HCT116 (cell line): ENCODE data around the gene SRRD. TPM values are rescaled to one million over a fixed set of nuclear protein-coding genes. Genes with fewer than 3 reads are reported as not detected.

Experiments used
- ATAC-seq: fragments of 200-7000 bp; cut with Tn5 transposase; 2 replicates; pipeline ENCODE4 v1.9.1; 2020; ENCODE audit warnings: mild to moderate bottlenecking, moderate library complexity
- BruUV-seq: library from RNA; stranded (reverse); fragments of 400-500 nt; replicated peaks from 2 replicates; lab custom pipeline; 2021; lab: Mats Ljungman, UMichigan
- CTCF ChIA-PET: fragments of 300-600 bp; sonication (Branson Sonifier 250); formaldehyde crosslinking; loops from one replicate; lab custom pipeline; 2021; ENCODE audit warnings: antibody characterized with exemption; lab: Charles Lee
- POLR2A ChIA-PET: fragments of 300-600, 350-600 bp; sonication (Branson Sonifier 250); formaldehyde crosslinking; loops from one replicate; lab custom pipeline; 2021; ENCODE audit warnings: antibody characterized with exemption; lab: Charles Lee
- RAD21 ChIA-PET, 2 experiments: fragments of 300-600 bp; sonication (Branson Sonifier 250); formaldehyde crosslinking; loops; one replicate each; lab custom pipeline; 2023; ENCODE audit warnings: low total read pairs in 2 of 2; ENCODE audit not compliant: uncharacterized antibody in 2 of 2, unreplicated experiment in 2 of 2, low non-redundant PET in 1 of 2; lab: Charles Lee
- DNase-seq: peaks from one replicate; pipeline ENCODE4 v3.0.0-alpha.2; 2010; ENCODE audit warnings: low read depth, low spot score
- H2AFZ ChIP-seq: fragments of 200-600 bp; shearing (Covaris generic), sonication (generic); 2 replicates; pipeline ENCODE4 v1.6.1; 2017; ENCODE audit warnings: low read depth, mixed run types, mixed read lengths, antibody characterized with exemption, low read length; ENCODE audit not compliant: poor library complexity, severe bottlenecking
- H3K27ac ChIP-seq: 2 replicates; pipeline ENCODE4 v1.5.1; 2012; ENCODE audit warnings: low read depth, low read length
- H3K27me3 ChIP-seq: fragments of 200-600 bp; sonication (generic); 2 replicates; pipeline ENCODE4 v1.6.1; 2016; ENCODE audit warnings: mixed run types, low read length, mixed read lengths; ENCODE audit not compliant: insufficient read depth
- H3K36me3 ChIP-seq, 2 experiments: fragments of 200-500 bp in 1 of 2; fragments of 200-600 bp in 1 of 2; sonication (Bioruptor generic) in 1 of 2; sonication (generic) in 1 of 2; 2 replicates each; pipeline versions ENCODE4 v1.5.1 to v1.6.1; 2014 to 2016; ENCODE audit warnings: low read length in 2 of 2, inconsistent platforms in 1 of 2, mixed read lengths in 1 of 2, mixed run types in 1 of 2; ENCODE audit not compliant: insufficient read depth in 2 of 2, control insufficient read depth in 1 of 2
- H3K4me1 ChIP-seq, 2 experiments: fragments of 200-600 bp in 1 of 2; sonication (generic) in 1 of 2; 2 replicates each; pipeline versions ENCODE4 v1.5.1 to v1.6.1; 2012 to 2017; ENCODE audit warnings: low read length in 2 of 2, inconsistent platforms in 1 of 2, mild to moderate bottlenecking in 1 of 2, mixed read lengths in 1 of 2, mixed run types in 1 of 2, moderate library complexity in 1 of 2; ENCODE audit not compliant: insufficient read depth in 2 of 2, control insufficient read depth in 1 of 2
- H3K4me2 ChIP-seq: fragments of 200-600 bp; sonication (generic); 2 replicates; pipeline ENCODE4 v1.6.1; 2017; ENCODE audit warnings: mixed run types, low read length, mixed read lengths
- H3K4me3 ChIP-seq, 2 experiments: fragments of 200-600 bp in 1 of 2; sonication (generic) in 1 of 2; replicated peaks in 1 of 2; 2 replicates each; pipeline ENCODE4 v1.5.1; 2011 to 2016; ENCODE audit warnings: low read length in 2 of 2, control low read depth in 1 of 2, low read depth in 1 of 2, mild to moderate bottlenecking in 1 of 2, mixed read lengths in 1 of 2, mixed run types in 1 of 2
- H3K79me2 ChIP-seq: fragments of 200-600 bp; sonication (generic); 2 replicates; pipeline ENCODE4 v1.6.1; 2017; ENCODE audit warnings: mild to moderate bottlenecking, mixed run types, low read length, moderate library complexity, mixed read lengths; ENCODE audit not compliant: insufficient read depth
- H3K9ac ChIP-seq: fragments of 200-600 bp; sonication (generic); 2 replicates; pipeline ENCODE4 v1.6.1; 2016; ENCODE audit warnings: low read length, mixed read lengths
- H3K9me2 ChIP-seq: fragments of 200-600 bp; sonication (generic), shearing (Covaris generic); 2 replicates; pipeline ENCODE4 v1.6.1; 2017; ENCODE audit warnings: mixed run types, mild to moderate bottlenecking, moderate library complexity; ENCODE audit not compliant: insufficient read depth
- H3K9me3 ChIP-seq, 2 experiments: fragments of 200-500 bp in 1 of 2; fragments of 200-600 bp in 1 of 2; sonication (Bioruptor generic) in 1 of 2; sonication (generic) in 1 of 2; 2 replicates each; pipeline ENCODE4 v1.6.1; 2014 to 2017; ENCODE audit warnings: low read length in 2 of 2, mixed read lengths in 2 of 2, inconsistent platforms in 1 of 2, low read depth in 1 of 2, mild to moderate bottlenecking in 1 of 2, mixed run types in 1 of 2, moderate library complexity in 1 of 2; ENCODE audit not compliant: control insufficient read depth in 1 of 2, insufficient read depth in 1 of 2
- H4K20me1 ChIP-seq: fragments of 200-600 bp; sonication (generic), shearing (Covaris generic); 2 replicates; pipeline ENCODE4 v1.6.1; 2017; ENCODE audit warnings: mixed run types, mild to moderate bottlenecking, moderate library complexity; ENCODE audit not compliant: insufficient read depth
- ATF3 ChIP-seq: IDR thresholded peaks from 2 replicates; pipeline ENCODE4 v1.6.1; 2012
- CEBPB ChIP-seq: IDR thresholded peaks from 2 replicates; pipeline ENCODE4 v1.6.1; 2012; ENCODE audit warnings: low read depth
- EZH2 ChIP-seq: fragments of 200-600 bp; sonication (generic); IDR thresholded peaks from 2 replicates; pipeline ENCODE4 v1.6.1; 2017; ENCODE audit warnings: antibody characterized with exemption, mixed run types
- FOSL1 ChIP-seq: IDR thresholded peaks from 2 replicates; pipeline ENCODE4 v1.6.1; 2012; ENCODE audit warnings: low read depth
- JUND ChIP-seq: IDR thresholded peaks from 2 replicates; pipeline ENCODE4 v1.6.1; 2012
- MAX ChIP-seq: IDR thresholded peaks from 2 replicates; pipeline ENCODE4 v1.6.1; 2012
- POLR2A ChIP-seq: IDR thresholded peaks from 2 replicates; pipeline ENCODE4 v1.7.0; 2011; ENCODE audit warnings: borderline replicate concordance; ENCODE audit not compliant: insufficient read depth, insufficient read length; ENCODE audit errors: extremely low read depth
- RAD21 ChIP-seq: IDR thresholded peaks from 2 replicates; pipeline ENCODE4 v1.6.1; 2012; ENCODE audit warnings: low read depth, mild to moderate bottlenecking
- REST ChIP-seq: IDR thresholded peaks from 2 replicates; pipeline ENCODE4 v1.6.1; 2012; ENCODE audit warnings: low read depth
- SIN3A ChIP-seq: IDR thresholded peaks from 2 replicates; pipeline ENCODE4 v1.6.1; 2012; ENCODE audit warnings: low read depth
- SP1 ChIP-seq: IDR thresholded peaks from 2 replicates; pipeline ENCODE4 v1.6.1; 2012; ENCODE audit warnings: low read depth
- SRF ChIP-seq: IDR thresholded peaks from 2 replicates; pipeline ENCODE4 v1.6.1; 2012; ENCODE audit warnings: low read depth
- TCF7L2 ChIP-seq: IDR thresholded peaks from 2 replicates; pipeline ENCODE4 v1.7.0; 2011; ENCODE audit warnings: borderline replicate concordance, inconsistent platforms; ENCODE audit not compliant: insufficient read depth, insufficient read length; ENCODE audit errors: extremely low read depth
- YY1 ChIP-seq: IDR thresholded peaks from 2 replicates; pipeline ENCODE4 v1.6.1; 2011; ENCODE audit warnings: low read length, low read depth, moderate library complexity, mild to moderate bottlenecking; ENCODE audit not compliant: insufficient replicate concordance; ENCODE audit errors: extremely low read depth
- ZNF274 ChIP-seq: fragments of 200-500 bp; sonication (Bioruptor generic); IDR thresholded peaks from 2 replicates; pipeline ENCODE4 v1.6.1; 2014; ENCODE audit warnings: mild to moderate bottlenecking, low read depth, low read length, inconsistent platforms
- intact Hi-C: fragments of 100-400 bp; cut with micrococcal nuclease; formaldehyde crosslinking; loops from 2 replicates; pipeline ENCODE4 v1.10.0; 2022
- total RNA-seq: library from RNA; stranded (reverse); gene quantifications from one replicate; pipeline ENCODE4 v1.2.1, GENCODE V29; 2021; ENCODE audit not compliant: unreplicated experiment

Gene SRRD
- total RNA-seq, 1 experiment from 2014 or later: 30.4 TPM

GRCh38 chr22:26474682-26475081 is 9.0 kb upstream of the SRRD start:
- Histone ChIP-seq H3K4me3 (no peak overlapping the region), H3K79me2 (peaks cover under 1% of the 10 kb centered on the region), H4K20me1 (no peaks in the 10 kb centered on the region), H3K36me3 (peaks cover 42 to 44% of the 10 kb centered on the region in 2 experiments), H3K9ac (no peak overlapping the region), H3K27me3 (no peaks in the 10 kb centered on the region), H2AFZ (no peak overlapping the region), H3K9me2 (no peaks in the 10 kb centered on the region), H3K27ac (no peak overlapping the region), H3K4me2 (no peak overlapping the region), H3K9me3 (no peaks in the 10 kb centered on the region), H3K4me1 (peaks cover 0 to 18% of the 10 kb centered on the region in 2 experiments; a peak in 2 of 4 replicates)
- POLR2A ChIA-PET: interaction anchor here (1.9 kb wide), 1 partner anchor 9 kb away, joined by 4 read pairs; the partner anchor contains the start of genes HPS4 and SRRD
- CTCF ChIA-PET: no interaction called here
- no peak for TF ChIP-seq JUND
- TF ChIP-seq ZNF274: no peak
- TF ChIP-seq SP1: no peak
- TF ChIP-seq ATF3: no peak
- TF ChIP-seq SIN3A: no peak
- intact Hi-C loops: no loop called here
- ATAC-seq (no peak), DNase-seq (no peak)
- RAD21 ChIA-PET: no interaction called here
- BruUV-seq: no TSS peak

GRCh38 chr22:26476705-26477340 is 6.9 kb upstream of the SRRD start:
- ChIA-PET POLR2A (no interaction called here), CTCF (no interaction called here), RAD21 (no interaction called here)
- DNase-seq (no peak), ATAC-seq (no peak)
- Histone ChIP-seq H3K79me2 (peaks cover 22% of the 10 kb centered on the region), H3K9me3 (no peaks in the 10 kb centered on the region), H3K4me1 (peaks cover 0 to 10% of the 10 kb centered on the region in 2 experiments; a peak in 2 of 4 replicates), H3K36me3 (peaks cover 29 to 30% of the 10 kb centered on the region in 2 experiments), H4K20me1 (no peaks in the 10 kb centered on the region), H3K9ac (no peak overlapping the region), H3K9me2 (no peaks in the 10 kb centered on the region), H2AFZ (no peak overlapping the region)
- intact Hi-C loops: no loop called here
- no peak for TF ChIP-seq MAX
- no peak for TF ChIP-seq CEBPB
- TF ChIP-seq EZH2: no peak
- no peak for TF ChIP-seq REST
- TF ChIP-seq FOSL1: no peak
- no peak for TF ChIP-seq TCF7L2
- TF ChIP-seq POLR2A: no peak
- TF ChIP-seq YY1: no peak
- no peak for TF ChIP-seq RAD21
- no peak for TF ChIP-seq ATF3
- TF ChIP-seq SRF: no peak
- TF ChIP-seq, all 23 proteins: peak for 0
- no TSS peak for BruUV-seq
- Histone ChIP-seq H3K4me2 (no peak overlapping the region), H3K4me3 (no peak overlapping the region), H3K27ac (no peak overlapping the region), H3K27me3 (no peaks in the 10 kb centered on the region)
